ENCODE results near the gene FIBCD1. TPM values are rescaled to one million over a fixed set of nuclear protein-coding genes. Genes with fewer than 3 reads are reported as not detected.
"Not testable (repeated sequence)": the region's sequence is repeated elsewhere in the genome, so short reads cannot be mapped to it uniquely, and the experiment has no call there.

FIBCD1 gene
- total RNA-seq, 2 donors from 2014 or later: 0.14 TPM; not detected in 1

GRCh38 chr9:130958564-130958963, 19.5 kb upstream of the FIBCD1 start:
- DNase-seq (ENCODE audit: low spot score); intact Hi-C loops (cut with DNase I): not testable (repeated sequence)

GRCh38 chr9:130957451-130958203, 18.6 kb upstream of the FIBCD1 start:
- intact Hi-C loops (cut with DNase I): no loop called here
- no peak for DNase-seq (ENCODE audit: low spot score)

GRCh38 chr9:130956636-130957450, 17.8 kb upstream of the FIBCD1 start:
- no peak for DNase-seq (ENCODE audit: low spot score)
- intact Hi-C loops (cut with DNase I): no loop called here

- DNase-seq (ENCODE audit: low spot score): no peak
- intact Hi-C loops (cut with DNase I): no loop called here
These were observed 17.0 kb upstream of the FIBCD1 start for GRCh38 chr9:130955947-130956621.

- DNase-seq (ENCODE audit: low spot score); intact Hi-C loops (cut with DNase I): not testable (repeated sequence)
These were observed 15.9 kb upstream of the FIBCD1 start for GRCh38 chr9:130954925-130955324.

GRCh38 chr9:130954317-130954716, 15.3 kb upstream of the FIBCD1 start:
- intact Hi-C loops (cut with DNase I): no loop called here
- no peak for DNase-seq (ENCODE audit: low spot score)

GRCh38 chr9:130952065-130952762, 13.2 kb upstream of the FIBCD1 start:
- intact Hi-C loops (cut with DNase I): no loop called here
- no peak for DNase-seq (ENCODE audit: low spot score)

GRCh38 chr9:130950039-130950311, 10.9 kb upstream of the FIBCD1 start:
- intact Hi-C loops (cut with DNase I): no loop called here
- DNase-seq (ENCODE audit: low spot score): no peak

- intact Hi-C loops (cut with DNase I): loop anchor here in 1 of 2 donors (5.0 kb wide), 1 partner anchor 302 kb away; no protein-coding TSS in a partner anchor
- no peak for DNase-seq (ENCODE audit: low spot score)
These were observed 10.4 kb upstream of the FIBCD1 start for GRCh38 chr9:130949188-130950038.

- intact Hi-C loops (cut with DNase I): loop anchor here in 1 of 2 donors (5.0 kb wide), 1 partner anchor 301 kb away; no protein-coding TSS in a partner anchor
- DNase-seq (ENCODE audit: low spot score): no peak
These were observed 9.2 kb upstream of the FIBCD1 start for GRCh38 chr9:130948266-130948665.

GRCh38 chr9:130947618-130948140, 8.6 kb upstream of the FIBCD1 start:
- intact Hi-C loops (cut with DNase I): loop anchor here in 1 of 2 donors (5.0 kb wide), 1 partner anchor 300 kb away; no protein-coding TSS in a partner anchor
- DNase-seq (ENCODE audit: low spot score): no peak

GRCh38 chr9:130946766-130947617, 7.9 kb upstream of the FIBCD1 start:
- intact Hi-C loops (cut with DNase I): loop anchor here in 1 of 2 donors (5.0 kb wide), 1 partner anchor 300 kb away; no protein-coding TSS in a partner anchor
- DNase-seq (ENCODE audit: low spot score): no peak

GRCh38 chr9:130945173-130945572, 6.1 kb upstream of the FIBCD1 start:
- no peak for DNase-seq (ENCODE audit: low spot score)
- intact Hi-C loops (cut with DNase I): loop anchor here in 1 of 2 donors (5.0 kb wide), 1 partner anchor 298 kb away; no protein-coding TSS in a partner anchor

- no peak for DNase-seq (ENCODE audit: low spot score)
- intact Hi-C loops (cut with DNase I): loop anchor here (5.0 kb wide), 2 partner anchors 237 to 297 kb away; no protein-coding TSS in a partner anchor
These were observed 5.5 kb upstream of the FIBCD1 start for GRCh38 chr9:130944510-130945058.

- intact Hi-C loops (cut with DNase I): loop anchor here in 1 of 2 donors (5.0 kb wide), 1 partner anchor 236 kb away; no protein-coding TSS in a partner anchor
- no peak for DNase-seq (ENCODE audit: low spot score)
These were observed 4.7 kb upstream of the FIBCD1 start for GRCh38 chr9:130943777-130944176.

GRCh38 chr9:130943221-130943620, 4.2 kb upstream of the FIBCD1 start:
- intact Hi-C loops (cut with DNase I): loop anchor here in 1 of 2 donors (5.0 kb wide), 1 partner anchor 236 kb away; no protein-coding TSS in a partner anchor
- no peak for DNase-seq (ENCODE audit: low spot score)

- no peak for DNase-seq (ENCODE audit: low spot score)
- intact Hi-C loops (cut with DNase I): loop anchor here in 1 of 2 donors (5.0 kb wide), 1 partner anchor 235 kb away; no protein-coding TSS in a partner anchor
These were observed 3.6 kb upstream of the FIBCD1 start for GRCh38 chr9:130942679-130943078.

All from posterior vena cava (tissue), 2 donors.